ENCODE data around the gene PDE6D. TPM values are rescaled to one million over a fixed set of nuclear protein-coding genes. Genes with fewer than 3 reads are reported as not detected.

PDE6D gene
- total RNA-seq, 1 experiment from 2014 or later = 31.4 TPM

DNA sequence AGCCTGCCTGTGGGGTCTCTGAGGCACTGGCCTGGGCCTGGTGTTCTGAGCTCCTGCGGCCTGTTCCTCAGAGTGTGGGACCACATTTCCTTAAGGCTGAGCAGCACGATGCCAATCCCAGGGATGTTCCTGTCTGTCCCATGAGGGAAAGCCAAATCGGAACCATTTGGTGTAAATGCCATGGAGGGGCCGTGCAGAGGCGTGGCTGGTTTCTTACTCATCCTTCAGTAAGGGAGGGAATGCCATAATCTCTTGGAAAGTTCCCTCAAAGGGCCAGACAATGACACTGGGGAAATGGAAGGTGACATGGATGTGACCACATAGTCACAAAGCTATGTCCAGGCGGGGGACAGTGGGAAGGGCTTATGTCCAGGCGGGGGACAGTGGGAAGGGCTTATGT, 87.1 kb downstream of the PDE6D start:
- Histone ChIP-seq H3K9me3 (ENCODE audit: control insufficient read depth, insufficient read depth, low read depth, low read length) (no peaks in the 10 kb centered on the region), H3K27ac (ENCODE audit: low read length) (no peak overlapping the region), H3K27me3 (ENCODE audit: control insufficient read depth, insufficient read depth, low read length) (no peaks in the 10 kb centered on the region), H3K4me1 (ENCODE audit: control insufficient read depth, insufficient read depth, low read length) (no peaks in the 10 kb centered on the region), H3K4me3 (ENCODE audit: low read depth in 2 of 2, low read length in 2 of 2) (no peak overlapping the region), H3K36me3 (ENCODE audit: control insufficient read depth, insufficient read depth, low read length) (no peaks in the 10 kb centered on the region)
- TF ChIP-seq POLR2AphosphoS5 (IDR thresholded peaks at IDR 0.05; ENCODE audit: low read depth, low read length) = no peak
- TF ChIP-seq, protein P1, sequence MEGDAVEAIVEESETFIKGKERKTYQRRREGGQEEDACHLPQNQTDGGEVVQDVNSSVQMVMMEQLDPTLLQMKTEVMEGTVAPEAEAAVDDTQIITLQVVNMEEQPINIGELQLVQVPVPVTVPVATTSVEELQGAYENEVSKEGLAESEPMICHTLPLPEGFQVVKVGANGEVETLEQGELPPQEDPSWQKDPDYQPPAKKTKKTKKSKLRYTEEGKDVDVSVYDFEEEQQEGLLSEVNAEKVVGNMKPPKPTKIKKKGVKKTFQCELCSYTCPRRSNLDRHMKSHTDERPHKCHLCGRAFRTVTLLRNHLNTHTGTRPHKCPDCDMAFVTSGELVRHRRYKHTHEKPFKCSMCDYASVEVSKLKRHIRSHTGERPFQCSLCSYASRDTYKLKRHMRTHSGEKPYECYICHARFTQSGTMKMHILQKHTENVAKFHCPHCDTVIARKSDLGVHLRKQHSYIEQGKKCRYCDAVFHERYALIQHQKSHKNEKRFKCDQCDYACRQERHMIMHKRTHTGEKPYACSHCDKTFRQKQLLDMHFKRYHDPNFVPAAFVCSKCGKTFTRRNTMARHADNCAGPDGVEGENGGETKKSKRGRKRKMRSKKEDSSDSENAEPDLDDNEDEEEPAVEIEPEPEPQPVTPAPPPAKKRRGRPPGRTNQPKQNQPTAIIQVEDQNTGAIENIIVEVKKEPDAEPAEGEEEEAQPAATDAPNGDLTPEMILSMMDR (IDR thresholded peaks at IDR 0.05) = no peak
- TF ChIP-seq, protein P2, sequence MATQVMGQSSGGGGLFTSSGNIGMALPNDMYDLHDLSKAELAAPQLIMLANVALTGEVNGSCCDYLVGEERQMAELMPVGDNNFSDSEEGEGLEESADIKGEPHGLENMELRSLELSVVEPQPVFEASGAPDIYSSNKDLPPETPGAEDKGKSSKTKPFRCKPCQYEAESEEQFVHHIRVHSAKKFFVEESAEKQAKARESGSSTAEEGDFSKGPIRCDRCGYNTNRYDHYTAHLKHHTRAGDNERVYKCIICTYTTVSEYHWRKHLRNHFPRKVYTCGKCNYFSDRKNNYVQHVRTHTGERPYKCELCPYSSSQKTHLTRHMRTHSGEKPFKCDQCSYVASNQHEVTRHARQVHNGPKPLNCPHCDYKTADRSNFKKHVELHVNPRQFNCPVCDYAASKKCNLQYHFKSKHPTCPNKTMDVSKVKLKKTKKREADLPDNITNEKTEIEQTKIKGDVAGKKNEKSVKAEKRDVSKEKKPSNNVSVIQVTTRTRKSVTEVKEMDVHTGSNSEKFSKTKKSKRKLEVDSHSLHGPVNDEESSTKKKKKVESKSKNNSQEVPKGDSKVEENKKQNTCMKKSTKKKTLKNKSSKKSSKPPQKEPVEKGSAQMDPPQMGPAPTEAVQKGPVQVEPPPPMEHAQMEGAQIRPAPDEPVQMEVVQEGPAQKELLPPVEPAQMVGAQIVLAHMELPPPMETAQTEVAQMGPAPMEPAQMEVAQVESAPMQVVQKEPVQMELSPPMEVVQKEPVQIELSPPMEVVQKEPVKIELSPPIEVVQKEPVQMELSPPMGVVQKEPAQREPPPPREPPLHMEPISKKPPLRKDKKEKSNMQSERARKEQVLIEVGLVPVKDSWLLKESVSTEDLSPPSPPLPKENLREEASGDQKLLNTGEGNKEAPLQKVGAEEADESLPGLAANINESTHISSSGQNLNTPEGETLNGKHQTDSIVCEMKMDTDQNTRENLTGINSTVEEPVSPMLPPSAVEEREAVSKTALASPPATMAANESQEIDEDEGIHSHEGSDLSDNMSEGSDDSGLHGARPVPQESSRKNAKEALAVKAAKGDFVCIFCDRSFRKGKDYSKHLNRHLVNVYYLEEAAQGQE (IDR thresholded peaks at IDR 0.05; ENCODE audit: insufficient read depth in 1 of 2, low read depth in 2 of 2, low read length in 1 of 2) = no peak
- no peak for TF ChIP-seq SIN3A (IDR thresholded peaks at IDR 0.05; ENCODE audit: borderline replicate concordance, insufficient read depth, low read depth, low read length)
- TF ChIP-seq TCF7L2 (IDR thresholded peaks at IDR 0.05; ENCODE audit: low read depth, low read length) = no peak
- in situ Hi-C loops (cut with HindIII; ENCODE audit: low pct_unique_long_range_greater_than_20kb, low sequenced_read_pairs) (no loop called here), intact Hi-C loops (cut with micrococcal nuclease; ENCODE audit: unreplicated experiment) (no loop called here)
- DNase-seq (ENCODE audit: low read depth, low spot score) (no peak), ATAC-seq (no peak)
- BruUV-seq (replicated peaks) = no TSS peak
- CTCF ChIA-PET = no interaction called here
- POLR2A ChIA-PET = no interaction called here

DNA sequence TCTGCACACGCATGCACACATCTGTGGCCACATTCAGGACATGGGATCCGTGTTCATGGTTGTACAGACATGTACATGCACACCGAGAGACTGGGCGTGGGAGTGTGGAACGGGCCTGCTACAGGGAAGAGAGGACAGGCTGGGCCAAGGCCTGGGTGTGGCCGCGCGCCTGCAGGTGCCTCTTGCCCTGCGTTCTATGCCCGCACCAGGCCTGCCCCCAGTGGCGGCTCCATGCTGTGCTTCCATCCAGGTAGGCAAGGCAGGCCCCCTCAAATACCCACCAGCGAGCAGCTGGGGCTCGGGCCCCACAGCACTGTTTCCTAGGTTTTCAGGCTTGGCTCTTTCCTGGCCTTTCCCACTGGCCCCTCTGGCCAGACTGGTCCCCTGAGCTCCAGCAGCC, 88.2 kb downstream of the PDE6D start:
- ATAC-seq = 0 out of 2 replicates have a peak, but pooled peaks have one; percentile 22
- BruUV-seq (replicated peaks) = no TSS peak
- no peaks in the 10 kb centered on the region for H3K36me3 ChIP-seq (ENCODE audit: control insufficient read depth, insufficient read depth, low read length)
- no peaks in the 10 kb centered on the region for H3K9me3 ChIP-seq (ENCODE audit: control insufficient read depth, insufficient read depth, low read depth, low read length)
- H3K27me3 ChIP-seq (ENCODE audit: control insufficient read depth, insufficient read depth, low read length) = no peaks in the 10 kb centered on the region
- POLR2A ChIA-PET = interaction anchor here (0.5 kb wide), 1 partner anchor 57 kb away, joined by 4 read pairs; no protein-coding TSS in a partner anchor
- intact Hi-C loops (cut with micrococcal nuclease; ENCODE audit: unreplicated experiment) (no loop called here), in situ Hi-C loops (cut with HindIII; ENCODE audit: low pct_unique_long_range_greater_than_20kb, low sequenced_read_pairs) (no loop called here)
- no peaks in the 10 kb centered on the region for H3K4me1 ChIP-seq (ENCODE audit: control insufficient read depth, insufficient read depth, low read length)
- H3K4me3 ChIP-seq (ENCODE audit: low read depth in 2 of 2, low read length in 2 of 2) = no peak overlapping the region
- TF ChIP-seq, protein P2 (IDR thresholded peaks at IDR 0.05; ENCODE audit: insufficient read depth in 1 of 2, low read depth in 2 of 2, low read length in 1 of 2) = no peak
- TF ChIP-seq, protein P1 (IDR thresholded peaks at IDR 0.05) = no peak
- TF ChIP-seq SIN3A (IDR thresholded peaks at IDR 0.05; ENCODE audit: borderline replicate concordance, insufficient read depth, low read depth, low read length) (no peak), POLR2AphosphoS5 (IDR thresholded peaks at IDR 0.05; ENCODE audit: low read depth, low read length) (no peak)
- no peak overlapping the region for H3K27ac ChIP-seq (ENCODE audit: low read length)
- DNase-seq (ENCODE audit: low read depth, low spot score) = no peak
- CTCF ChIA-PET = interaction anchor here (1.1 kb wide), 1 partner anchor 15 kb away, joined by 13 read pairs; no protein-coding TSS in a partner anchor
